Activated gamma-delta T cell treated with anti-CD3 and anti-CD28 coated beads, Interleukin-2, amount 50 U/mL, for 16 hours (primary cell): ENCODE results near the gene GNRHR.

Source experiments
- DNase-seq: peaks from one replicate; pipeline ENCODE4 v3.0.0-alpha.2; 2020; ENCODE audit warnings: low read depth

GNRHR gene

DNA sequence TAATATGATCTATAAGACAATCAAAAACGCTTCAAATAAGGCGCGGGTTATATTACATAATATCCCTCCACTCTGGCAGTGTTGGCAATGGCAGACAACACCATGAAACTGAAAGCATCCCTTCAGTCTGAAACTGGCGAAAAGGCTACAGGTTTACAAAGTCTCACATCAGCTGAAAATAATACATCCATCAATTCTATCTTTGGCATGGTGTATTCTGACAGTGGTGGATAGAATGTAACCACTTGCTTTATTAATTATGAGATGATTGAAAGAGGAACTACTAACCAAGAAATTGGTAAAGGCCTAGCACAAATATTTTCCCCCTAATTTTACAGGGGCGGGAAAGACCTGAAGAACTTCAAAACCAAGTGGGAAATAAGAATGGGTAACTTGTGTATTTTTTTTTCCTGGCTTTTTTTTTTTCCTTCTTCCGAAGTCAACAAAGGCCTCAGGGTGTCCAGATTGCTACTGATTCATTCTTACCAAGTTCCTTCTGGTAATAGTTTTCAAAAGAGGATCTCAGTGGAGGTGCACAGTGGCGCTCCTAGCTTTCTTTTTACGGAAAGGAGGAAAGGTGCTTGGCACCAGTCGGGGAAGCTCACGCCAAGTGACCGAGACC, 54.0 kb downstream of the GNRHR start:
- DNase-seq, result no peak

DNA sequence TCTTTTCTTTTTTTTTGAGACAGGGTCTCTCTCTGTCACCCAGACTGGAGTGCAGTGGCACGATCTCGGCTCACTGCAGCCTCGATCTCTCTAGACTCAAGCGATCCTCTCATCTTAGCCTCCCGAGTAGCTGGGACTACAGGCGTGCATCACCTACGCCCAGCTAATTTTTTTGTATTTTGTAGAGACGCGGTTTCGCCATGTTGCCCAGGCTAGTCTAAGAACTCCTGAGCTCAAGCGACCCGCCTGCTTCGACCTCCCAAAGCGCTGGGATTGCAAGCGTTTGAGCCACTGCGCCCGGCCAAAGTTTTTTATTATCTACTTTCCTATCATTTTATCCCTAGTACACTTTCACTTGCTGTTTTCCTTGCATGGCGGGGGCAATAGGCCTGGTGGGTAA, 54.6 kb downstream of the GNRHR start:
- no peak for DNase-seq

DNA sequence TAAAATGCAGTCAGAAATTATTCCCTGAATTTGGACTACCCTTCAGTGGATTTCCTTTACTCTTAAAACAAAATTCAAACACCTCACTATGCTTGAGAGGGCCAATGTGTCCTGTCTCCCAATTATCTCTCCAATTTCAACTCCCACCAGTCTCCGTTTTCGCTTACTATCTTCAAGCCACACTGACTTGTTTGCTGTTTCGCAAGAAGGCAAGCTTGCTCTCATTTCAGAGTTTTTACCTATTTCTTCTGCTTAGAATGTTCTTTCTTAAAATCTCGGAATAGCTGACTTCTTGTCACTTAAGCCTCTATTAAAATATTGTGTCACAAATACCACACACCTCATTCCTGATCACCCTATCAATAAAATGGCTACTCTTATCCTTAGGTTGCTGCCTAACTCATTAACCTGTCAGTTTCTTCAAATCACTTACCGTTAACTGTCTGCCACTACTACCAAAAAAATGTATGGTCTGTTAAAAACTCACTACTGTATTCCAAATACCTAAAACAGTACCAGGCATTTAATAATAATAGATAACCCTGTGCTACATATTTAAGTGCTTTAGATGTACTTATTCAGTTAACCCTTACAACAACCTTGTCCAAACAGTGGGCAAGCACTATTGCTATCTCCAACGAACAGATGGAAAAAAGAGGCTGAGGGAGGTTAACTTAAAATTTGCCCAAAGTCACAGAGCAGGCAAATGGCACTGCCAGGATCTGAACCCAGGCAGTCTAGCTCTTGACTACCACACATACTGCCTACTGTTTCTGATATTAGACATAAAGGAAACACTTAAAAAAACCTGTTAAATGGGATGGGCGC, 56.1 kb downstream of the GNRHR start:
- DNase-seq, result no peak

DNA sequence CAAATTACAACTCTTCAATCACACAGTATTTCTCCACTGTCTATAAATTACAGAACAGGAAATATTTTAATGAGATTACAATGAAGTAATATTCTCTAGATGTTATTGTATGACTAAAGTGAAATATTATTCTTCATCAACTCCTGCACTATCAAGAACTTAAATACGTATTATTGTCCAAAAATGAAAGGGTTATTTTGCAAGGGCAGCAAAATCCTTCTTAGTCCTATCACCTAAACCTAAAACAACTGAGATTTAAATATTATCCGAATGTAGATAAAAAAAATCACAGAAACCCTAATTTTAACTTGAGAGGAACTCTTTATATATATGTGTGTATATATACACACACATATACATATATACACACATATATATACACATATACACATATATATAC, 58.1 kb downstream of the GNRHR start:
- DNase-seq, result no peak

DNA sequence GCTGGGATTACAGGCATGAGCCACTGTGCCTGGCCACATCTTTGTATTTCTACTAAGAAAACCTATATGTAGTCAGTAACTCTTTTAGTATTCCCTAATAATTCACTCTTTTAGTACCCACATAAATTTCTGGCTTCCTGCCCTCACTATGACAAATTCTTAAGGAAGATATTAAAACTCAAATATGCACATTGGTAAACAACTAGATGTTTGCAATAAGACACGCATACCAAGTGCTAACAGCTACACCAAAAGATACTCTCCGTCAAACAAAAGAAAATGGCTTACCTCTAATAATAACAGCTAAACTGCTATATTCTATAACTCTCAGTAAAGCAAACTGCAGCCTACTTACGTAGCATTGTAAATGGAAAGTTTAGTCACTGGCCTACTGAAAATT, 59.5 kb downstream of the GNRHR start:
- no peak for DNase-seq

DNA sequence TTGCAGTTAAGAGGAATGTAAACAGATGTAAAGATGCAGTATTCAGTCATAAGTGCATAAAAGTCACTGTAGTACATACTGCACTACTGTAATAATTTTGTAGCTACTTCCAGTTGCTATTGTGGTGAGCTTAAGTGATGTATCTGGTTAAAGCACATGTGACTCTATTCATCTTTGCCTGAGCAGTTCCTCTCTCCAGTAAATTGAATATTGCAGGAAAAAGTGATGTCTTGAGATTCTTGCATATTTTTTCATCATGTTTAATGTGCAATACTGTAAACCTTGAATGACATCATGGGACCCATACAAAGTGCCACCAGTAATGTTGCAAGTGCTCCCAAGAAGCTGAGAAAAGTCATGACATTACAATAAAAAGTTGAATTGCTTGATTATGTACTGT, 62.9 kb downstream of the GNRHR start:
- no peak for DNase-seq
